ENCODE measurements around the gene IL21R.

IL21R gene

GRCh38 chr16:27463741-27464591 is 62.0 kb downstream of the IL21R start:
- DNase-seq (ENCODE audit: low read depth in 2 of 2), result peak; percentile 51 to 53

- no peak for DNase-seq (ENCODE audit: low read depth in 2 of 2)
These were observed 62.9 kb downstream of the IL21R start for GRCh38 chr16:27464626-27465482.

- DNase-seq (ENCODE audit: low read depth in 2 of 2), result no peak
These were observed 63.5 kb downstream of the IL21R start for GRCh38 chr16:27465483-27465879.

- no peak for DNase-seq (ENCODE audit: low read depth in 2 of 2)
These were observed 67.1 kb downstream of the IL21R start for GRCh38 chr16:27468941-27469531.

GRCh38 chr16:27470567-27471431 is 68.8 kb downstream of the IL21R start:
- no peak for DNase-seq (ENCODE audit: low read depth in 2 of 2)

- DNase-seq (ENCODE audit: low read depth in 2 of 2), result no peak
These were observed 69.7 kb downstream of the IL21R start for GRCh38 chr16:27471661-27472060.

- DNase-seq (ENCODE audit: low read depth in 2 of 2), result no peak
These were observed 70.4 kb downstream of the IL21R start for GRCh38 chr16:27472091-27473020.

GRCh38 chr16:27473101-27473900 is 71.3 kb downstream of the IL21R start:
- DNase-seq (ENCODE audit: low read depth in 2 of 2), result no peak

GRCh38 chr16:27474041-27474440 is 72.1 kb downstream of the IL21R start:
- no peak for DNase-seq (ENCODE audit: low read depth in 2 of 2)

GRCh38 chr16:27474921-27475320 is 72.9 kb downstream of the IL21R start:
- DNase-seq (ENCODE audit: low read depth in 2 of 2), result no peak

- DNase-seq (ENCODE audit: low read depth in 2 of 2), result no peak
These were observed 73.6 kb downstream of the IL21R start for GRCh38 chr16:27475561-27475960.

GRCh38 chr16:27476240-27476639 is 74.3 kb downstream of the IL21R start:
- no peak for DNase-seq (ENCODE audit: low read depth in 2 of 2)

GRCh38 chr16:27480761-27481160 is 78.8 kb downstream of the IL21R start:
- DNase-seq (ENCODE audit: low read depth in 2 of 2), result no peak

- no peak for DNase-seq (ENCODE audit: low read depth in 2 of 2)
These were observed 79.4 kb downstream of the IL21R start for GRCh38 chr16:27481282-27481934.

GRCh38 chr16:27482397-27483087 is 80.6 kb downstream of the IL21R start:
- no peak for DNase-seq (ENCODE audit: low read depth in 2 of 2)

- no peak for DNase-seq (ENCODE audit: low read depth in 2 of 2)
These were observed 81.1 kb downstream of the IL21R start for GRCh38 chr16:27483088-27483437.

- no peak for DNase-seq (ENCODE audit: low read depth in 2 of 2)
These were observed 81.7 kb downstream of the IL21R start for GRCh38 chr16:27483624-27484023.

- DNase-seq (ENCODE audit: low read depth in 2 of 2), result no peak
These were observed 83.2 kb downstream of the IL21R start for GRCh38 chr16:27485126-27485525.
